HG03064 (cell line): Measurements from ENCODE around the gene ZFYVE28.

Experiments used
- ATAC-seq: cut with Tn5 transposase; IDR thresholded peaks from one replicate; pipeline ENCODE4 v1.9.1; 2021; ENCODE audit warnings: low read depth; ENCODE audit not compliant: unreplicated experiment

Gene ZFYVE28

DNA sequence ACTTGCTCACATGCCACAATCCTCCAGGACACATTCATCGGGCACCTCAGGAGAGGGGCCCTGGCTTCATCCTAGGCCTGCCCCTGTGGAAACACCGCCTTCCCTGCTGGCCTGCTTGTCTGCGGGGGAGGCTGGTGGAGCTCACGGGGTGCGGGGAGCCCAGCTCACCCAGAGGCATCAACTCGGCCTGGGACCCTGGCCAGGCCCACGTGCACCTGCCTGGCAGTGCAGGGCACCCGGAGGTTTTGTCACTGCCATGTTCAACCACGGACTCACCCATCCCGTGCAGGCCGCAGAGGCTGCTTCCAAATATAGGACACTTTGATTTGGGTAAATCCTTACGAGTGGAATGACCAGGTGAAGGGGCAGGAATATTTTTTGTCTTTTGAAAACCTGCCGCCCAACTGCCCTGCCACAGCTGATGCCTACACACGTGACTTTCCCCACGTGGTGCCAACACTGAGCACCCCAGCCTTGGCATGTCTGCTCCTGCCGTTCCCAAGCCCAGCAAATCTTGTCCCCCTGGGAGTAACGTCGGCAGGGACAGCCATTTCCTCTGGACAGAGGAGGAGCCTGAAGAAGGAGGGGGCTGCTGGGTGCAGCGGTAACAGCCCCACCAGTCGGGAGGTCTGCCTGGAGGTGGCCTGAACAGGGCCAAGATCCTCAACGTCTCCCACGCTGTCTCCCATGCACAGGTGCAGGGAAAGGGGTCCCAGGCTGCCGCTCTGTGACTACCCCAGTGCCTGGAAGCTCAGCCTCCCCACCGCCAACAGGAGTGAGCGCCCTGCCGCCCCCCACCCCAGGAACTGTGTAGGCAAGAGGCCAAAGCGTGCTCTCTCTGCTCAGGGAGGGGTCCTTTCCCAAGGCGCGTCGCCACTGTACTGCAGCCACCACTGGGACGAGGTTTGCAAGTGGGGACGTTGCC, 165.0 kb downstream of the ZFYVE28 start:
- no peak for ATAC-seq

GRCh38 chr4:2252530-2253091, 165.8 kb downstream of the ZFYVE28 start:
- ATAC-seq, result no peak

GRCh38 chr4:2251795-2252529, 166.5 kb downstream of the ZFYVE28 start:
- ATAC-seq, result no peak

GRCh38 chr4:2251073-2251794, 167.2 kb downstream of the ZFYVE28 start:
- no peak for ATAC-seq

DNA sequence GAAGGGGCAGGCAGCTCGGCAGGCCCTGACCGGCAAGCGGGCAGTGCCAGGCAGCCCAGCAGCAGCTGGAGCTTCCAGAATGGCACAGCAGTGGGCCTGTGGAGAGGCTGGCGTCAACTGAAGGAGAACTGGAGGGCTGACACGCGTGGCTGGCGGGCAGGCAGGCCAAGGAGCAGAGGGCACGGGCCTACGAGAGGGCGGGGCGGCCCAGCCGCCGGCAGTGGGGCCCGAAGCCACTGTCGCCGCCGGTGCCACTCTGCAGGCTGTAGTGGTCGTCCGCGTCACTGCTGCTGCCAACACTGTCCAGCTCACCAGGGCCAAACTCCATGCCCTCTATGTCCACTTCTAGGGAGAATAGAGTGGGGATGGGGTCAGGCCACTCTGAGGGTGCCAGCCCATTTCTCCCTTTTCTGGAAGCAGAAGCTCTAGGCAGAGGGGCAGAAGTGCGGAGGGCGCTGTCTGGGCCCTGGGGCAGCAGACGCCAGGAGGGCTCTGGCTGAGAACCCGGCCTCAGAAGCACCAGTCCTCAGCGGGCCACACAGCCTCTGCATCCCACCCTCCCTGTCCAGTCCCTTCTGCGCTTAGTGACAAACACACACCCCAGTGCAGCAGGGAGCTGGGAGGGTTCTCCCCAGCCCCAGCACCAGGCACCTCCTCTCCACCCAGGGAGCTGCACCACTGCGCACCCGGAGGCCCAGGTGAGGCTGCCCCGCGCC, 167.9 kb downstream of the ZFYVE28 start:
- no peak for ATAC-seq

- no peak for ATAC-seq
Measured at GRCh38 chr4:2249526-2250356, 168.7 kb downstream of the ZFYVE28 start.

DNA sequence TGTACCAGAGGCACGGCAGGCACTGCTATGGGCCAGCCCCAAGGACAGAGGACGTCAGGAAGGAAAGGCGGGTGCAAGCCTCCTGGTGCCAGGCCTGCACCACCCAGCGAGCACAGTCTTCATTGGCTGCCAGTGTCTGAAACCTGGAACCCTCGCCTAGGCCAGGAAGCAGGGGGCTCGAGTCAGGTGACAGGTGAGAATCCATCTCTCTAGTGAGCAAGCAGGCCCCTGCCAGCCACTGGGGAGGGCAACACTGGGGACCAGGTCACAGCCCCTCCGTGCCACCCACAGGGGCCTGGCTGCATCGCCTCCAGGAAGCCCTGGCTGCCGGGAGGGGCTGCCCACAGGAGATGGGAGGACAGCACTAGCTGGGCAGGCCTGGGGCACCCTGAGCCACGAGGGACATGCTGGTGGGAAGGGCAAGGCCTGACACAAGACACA, 169.6 kb downstream of the ZFYVE28 start:
- ATAC-seq, result no peak

- ATAC-seq, result no peak
Measured at GRCh38 chr4:2248044-2248780, 170.2 kb downstream of the ZFYVE28 start.

- ATAC-seq, result no peak
Measured at GRCh38 chr4:2247128-2248043, 171.1 kb downstream of the ZFYVE28 start.

- no peak for ATAC-seq
Measured at GRCh38 chr4:2246384-2247127, 171.9 kb downstream of the ZFYVE28 start.

GRCh38 chr4:2245787-2246275, 172.6 kb downstream of the ZFYVE28 start:
- ATAC-seq, result no peak

GRCh38 chr4:2245057-2245786, 173.2 kb downstream of the ZFYVE28 start:
- no peak for ATAC-seq

DNA sequence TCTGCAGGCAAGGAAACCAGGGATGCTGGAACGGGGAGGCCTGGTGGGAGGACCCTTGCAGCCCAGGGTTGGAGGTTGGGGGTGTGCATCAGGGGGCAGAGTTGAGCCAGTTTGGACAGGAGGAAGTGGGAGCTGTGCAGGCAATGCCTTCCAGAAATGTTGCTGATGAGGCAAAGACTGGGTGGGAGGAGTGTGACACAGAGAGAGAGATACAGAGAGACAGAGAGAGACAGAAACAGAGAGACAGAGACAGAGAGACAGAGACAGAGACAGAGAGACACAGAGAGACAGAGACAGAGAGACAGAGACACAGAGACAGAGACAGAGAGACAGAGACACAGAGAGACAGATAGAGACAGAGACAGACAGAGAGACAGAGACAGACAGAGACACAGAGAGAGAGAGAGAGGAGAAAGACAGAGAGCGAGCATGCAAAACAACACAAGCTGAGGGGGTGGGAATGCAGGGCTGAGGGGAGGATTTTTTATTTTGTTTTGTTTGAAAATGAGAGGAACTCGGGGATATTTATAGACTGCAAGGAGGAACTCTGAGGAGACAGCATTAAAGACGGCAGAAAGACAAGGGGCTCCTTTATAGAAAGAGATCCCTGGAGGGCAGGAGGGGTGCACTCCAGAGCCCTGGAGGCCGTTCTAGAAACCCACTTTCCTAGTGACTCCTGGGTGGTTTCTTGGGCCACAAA, 174.6 kb downstream of the ZFYVE28 start:
- ATAC-seq, result no peak

DNA sequence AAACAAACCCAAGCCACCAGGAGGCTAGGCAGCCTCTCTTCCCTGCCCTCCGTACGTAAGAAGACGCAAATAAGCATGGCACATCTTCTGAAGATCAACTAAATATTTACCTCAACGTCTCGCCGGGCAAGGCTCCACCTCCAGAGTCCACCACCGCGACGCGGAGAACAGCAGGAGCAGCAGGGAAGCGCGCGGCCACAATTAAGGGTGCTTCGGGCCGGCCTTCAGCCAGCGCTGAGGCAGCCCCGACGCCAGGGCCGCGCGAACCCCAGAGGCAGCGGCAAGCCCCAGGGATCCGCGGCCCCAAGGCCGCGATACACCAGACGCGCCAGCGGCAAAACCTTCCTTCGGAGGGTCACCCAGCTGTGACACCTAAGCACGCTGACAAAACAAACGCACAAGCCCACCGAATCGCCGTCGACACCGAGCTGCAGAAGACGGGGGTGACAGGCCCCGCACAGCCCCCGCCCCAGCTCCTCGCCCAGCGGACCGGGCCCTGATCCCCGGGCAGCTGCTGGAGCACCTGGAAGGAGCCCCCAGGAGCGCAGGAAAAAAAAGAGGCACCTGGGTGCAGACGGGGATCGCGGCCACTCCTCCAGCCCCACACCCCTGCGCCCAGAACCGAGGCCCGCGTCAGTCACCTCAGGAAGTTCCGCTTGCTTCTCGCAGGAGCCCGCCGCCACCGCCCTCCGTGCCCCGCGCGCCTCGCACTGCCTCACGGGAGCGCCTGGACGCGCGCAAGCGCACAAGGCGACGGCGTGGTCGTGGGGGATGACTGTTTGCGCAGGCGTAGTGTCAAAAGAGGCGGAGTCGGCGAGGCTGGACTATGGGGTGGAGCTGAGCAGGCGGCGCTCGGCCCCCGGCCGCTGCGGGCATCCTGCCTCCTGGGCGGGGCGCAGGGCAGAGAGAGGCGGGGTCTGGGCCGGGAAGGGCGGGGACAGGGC, 176.8 kb downstream of the ZFYVE28 start, which contains the start of the genes HAUS3 and POLN:
TSS of gene HAUS3 (minus strand) at position 712 of the 944 bp plus-strand sequence. CDS start 1,175 bp downstream, outside the sequence.
TSS of gene POLN (minus strand) at position 712 of the 944 bp plus-strand sequence. CDS start 12,890 bp downstream, outside the sequence.
- peak; percentile 80 for ATAC-seq
